ENCODE results near the gene THTPA.

The THTPA gene

GRCh38 chr14:23517650-23518326 lies 38.3 kb upstream of the THTPA start:
- TF ChIP-seq RAD21 (IDR thresholded peaks at IDR 0.05; ENCODE audit: low read depth) (no peak), USF1 (IDR thresholded peaks at IDR 0.05) (no peak), EGR1 (IDR thresholded peaks at IDR 0.05) (no peak), ZBTB7A (IDR thresholded peaks at IDR 0.05; ENCODE audit: low read depth) (no peak), CREB1 (IDR thresholded peaks at IDR 0.05; ENCODE audit: low read depth) (no peak), REST (IDR thresholded peaks at IDR 0.05; ENCODE audit: low read depth) (no peak), TCF12 (IDR thresholded peaks at IDR 0.05; ENCODE audit: low read depth) (no peak), EP300 (IDR thresholded peaks at IDR 0.05; ENCODE audit: borderline replicate concordance) (no peak), TAF1 (IDR thresholded peaks at IDR 0.05; ENCODE audit: low read depth) (no peak), NFIC (IDR thresholded peaks at IDR 0.05) (no peak), FOXM1 (IDR thresholded peaks at IDR 0.05; ENCODE audit: borderline replicate concordance, low read depth) (no peak)

GRCh38 chr14:23518709-23519108 lies 37.4 kb upstream of the THTPA start:
- TF ChIP-seq EGR1 (IDR thresholded peaks at IDR 0.05) (no peak), YY1 (IDR thresholded peaks at IDR 0.05; ENCODE audit: low read depth) (no peak), USF1 (IDR thresholded peaks at IDR 0.05) (no peak)

GRCh38 chr14:23520899-23521533 lies 35.1 kb upstream of the THTPA start:
- TF ChIP-seq EP300 (IDR thresholded peaks at IDR 0.05; ENCODE audit: borderline replicate concordance) (no peak), REST (IDR thresholded peaks at IDR 0.05; ENCODE audit: low read depth) (no peak), YY1 (IDR thresholded peaks at IDR 0.05; ENCODE audit: low read depth) (no peak), ZBTB7A (IDR thresholded peaks at IDR 0.05; ENCODE audit: low read depth) (no peak), RAD21 (IDR thresholded peaks at IDR 0.05; ENCODE audit: low read depth) (no peak)

- TF ChIP-seq CEBPB (IDR thresholded peaks at IDR 0.05) (no peak), CREB1 (IDR thresholded peaks at IDR 0.05; ENCODE audit: low read depth) (no peak), FOXM1 (IDR thresholded peaks at IDR 0.05; ENCODE audit: borderline replicate concordance, low read depth) (no peak), NFIC (IDR thresholded peaks at IDR 0.05) (no peak), ZBTB7A (IDR thresholded peaks at IDR 0.05; ENCODE audit: low read depth) (no peak), TAF1 (IDR thresholded peaks at IDR 0.05; ENCODE audit: low read depth) (no peak), MAX (IDR thresholded peaks at IDR 0.05) (no peak), EGR1 (IDR thresholded peaks at IDR 0.05) (no peak), RAD21 (IDR thresholded peaks at IDR 0.05; ENCODE audit: low read depth) (no peak), USF1 (IDR thresholded peaks at IDR 0.05) (no peak), TEAD4 (IDR thresholded peaks at IDR 0.05) (no peak), YY1 (IDR thresholded peaks at IDR 0.05; ENCODE audit: low read depth) (no peak), EP300 (IDR thresholded peaks at IDR 0.05; ENCODE audit: borderline replicate concordance) (no peak), REST (IDR thresholded peaks at IDR 0.05; ENCODE audit: low read depth) (no peak), TCF12 (IDR thresholded peaks at IDR 0.05; ENCODE audit: low read depth) (no peak)
These were observed 34.1 kb upstream of the THTPA start for GRCh38 chr14:23521785-23522640.

All from Ishikawa (cell line).